Kidney capillary endothelial cell (primary cell): ENCODE results near the gene BCAS4.
"Not testable (repeated sequence)": the region's sequence is repeated elsewhere in the genome, so short reads cannot be mapped to it uniquely, and the experiment has no call there.

Source experiments
- DNase-seq: peaks from one replicate; pipeline ENCODE4 v3.0.0-alpha.2; 2018; ENCODE audit warnings: low spot score

BCAS4 gene

GRCh38 chr20:50876063-50876685, 81.3 kb downstream of the BCAS4 start:
- DNase-seq = no peak

- no peak for DNase-seq
Measured at GRCh38 chr20:50876816-50877215, 82.0 kb downstream of the BCAS4 start.

- DNase-seq = no peak
Measured at GRCh38 chr20:50877232-50877743, 82.4 kb downstream of the BCAS4 start.

- no peak for DNase-seq
Measured at GRCh38 chr20:50879649-50880550, 85.0 kb downstream of the BCAS4 start.

GRCh38 chr20:50881759-50882424, 87.0 kb downstream of the BCAS4 start:
- not testable (repeated sequence) for DNase-seq

GRCh38 chr20:50883856-50884255, 89.0 kb downstream of the BCAS4 start:
- DNase-seq = no peak

- no peak for DNase-seq
Measured at GRCh38 chr20:50885068-50885467, 90.2 kb downstream of the BCAS4 start.

GRCh38 chr20:50885781-50886180, 90.9 kb downstream of the BCAS4 start:
- no peak for DNase-seq

- no peak for DNase-seq
Measured at GRCh38 chr20:50886184-50886790, 91.4 kb downstream of the BCAS4 start.

GRCh38 chr20:50887576-50887975, 92.7 kb downstream of the BCAS4 start:
- DNase-seq = no peak

- DNase-seq = no peak
Measured at GRCh38 chr20:50891138-50891537, 96.3 kb downstream of the BCAS4 start.

GRCh38 chr20:50892394-50892793, 97.5 kb downstream of the BCAS4 start:
- no peak for DNase-seq

GRCh38 chr20:50893620-50894019, 98.8 kb downstream of the BCAS4 start:
- DNase-seq = no peak

- no peak for DNase-seq
Measured at GRCh38 chr20:50895111-50895830, 100.4 kb downstream of the BCAS4 start.

- no peak for DNase-seq
Measured at GRCh38 chr20:50898475-50898874, 103.6 kb downstream of the BCAS4 start.

GRCh38 chr20:50900261-50900660, 105.4 kb downstream of the BCAS4 start:
- no peak for DNase-seq

- no peak for DNase-seq
Measured at GRCh38 chr20:50901301-50901700, 106.4 kb downstream of the BCAS4 start.

- no peak for DNase-seq
Measured at GRCh38 chr20:50903353-50904051, 108.6 kb downstream of the BCAS4 start.

- no peak for DNase-seq
Measured at GRCh38 chr20:50904067-50904570, 109.3 kb downstream of the BCAS4 start.

GRCh38 chr20:50909413-50909812, 114.6 kb downstream of the BCAS4 start:
- no peak for DNase-seq

- DNase-seq = no peak
Measured at GRCh38 chr20:50911030-50911429, 116.2 kb downstream of the BCAS4 start.
